H1 (cell line): ENCODE data around the gene AFF4. TPM values are rescaled to one million over a fixed set of nuclear protein-coding genes. Genes with fewer than 3 reads are reported as not detected.

ENCODE experiments used
- CTCF ChIA-PET: fragments of 300-600 bp; sonication (Branson Sonifier 250); formaldehyde crosslinking; loops from one replicate; lab custom pipeline; 2021; ENCODE audit not compliant: partially characterized antibody; lab: Charles Lee
- POLR2A ChIA-PET: fragments of 300-600 bp; sonication (Branson Sonifier 250); formaldehyde crosslinking; loops from one replicate; lab custom pipeline; 2021; ENCODE audit warnings: inconsistent platforms; ENCODE audit not compliant: partially characterized antibody; lab: Charles Lee
- DNase-seq, 2 experiments: peaks; one replicate each; pipeline versions ENCODE4 v3.0.0 to v3.0.0-alpha.2; 2010 to 2022; ENCODE audit warnings: low spot score in 2 of 2, low read depth in 1 of 2, mixed read lengths in 1 of 2
- FAIRE-seq: peaks from 2 replicates; lab custom pipeline; 2011; peaks lifted over from hg19 to GRCh38; lab: Jason Lieb, UNC
- H2AFZ ChIP-seq: 2 replicates; pipeline ENCODE4 v1.8.1; 2012; ENCODE audit warnings: low read length, inconsistent platforms
- H2AK5ac ChIP-seq: 2 replicates; pipeline ENCODE4 v1.6.1; 2013; ENCODE audit warnings: low read depth, low read length
- H2BK120ac ChIP-seq: replicated peaks from 2 replicates; pipeline ENCODE3; 2013; ENCODE audit warnings: low read depth, low read length, inconsistent platforms
- H2BK12ac ChIP-seq: 2 replicates; pipeline ENCODE4 v1.6.1; 2013; ENCODE audit warnings: low read depth, low read length
- H2BK15ac ChIP-seq: 2 replicates; pipeline ENCODE4 v1.6.1; 2013; ENCODE audit warnings: low read length
- H2BK20ac ChIP-seq: 2 replicates; pipeline ENCODE4 v1.6.1; 2013; ENCODE audit warnings: low read length
- H2BK5ac ChIP-seq: 2 replicates; pipeline ENCODE4 v1.6.1; 2013; ENCODE audit warnings: low read depth, low read length
- H3K14ac ChIP-seq: 2 replicates; pipeline ENCODE4 v1.6.1; 2013; ENCODE audit warnings: inconsistent platforms; ENCODE audit not compliant: insufficient read length
- H3K18ac ChIP-seq: 2 replicates; pipeline ENCODE4 v1.6.1; 2013; ENCODE audit warnings: low read length; ENCODE audit errors: extremely low read depth
- H3K23ac ChIP-seq: 2 replicates; pipeline ENCODE4 v1.6.1; 2013; ENCODE audit warnings: inconsistent platforms; ENCODE audit not compliant: insufficient read length
- H3K23me2 ChIP-seq: 2 replicates; pipeline ENCODE4 v1.6.1; 2013; ENCODE audit warnings: low read depth, low read length
- H3K27ac ChIP-seq: 2 replicates; pipeline ENCODE4 v1.6.1; 2011; ENCODE audit warnings: low read depth, low read length, inconsistent platforms
- H3K27me3 ChIP-seq, 4 experiments: replicated peaks in 1 of 4; 1 replicate in 1 of 4; 2 replicates in 3 of 4; pipeline versions ENCODE4 v1.6.1 to v1.8.1; 2011 to 2013; ENCODE audit warnings: low read length in 3 of 4, mild to moderate bottlenecking in 3 of 4, inconsistent platforms in 2 of 4, mixed read lengths in 2 of 4, moderate library complexity in 1 of 4; ENCODE audit not compliant: control insufficient read depth in 3 of 4, insufficient read depth in 3 of 4; ENCODE audit errors: extremely low read depth in 1 of 4
- H3K36me3 ChIP-seq, 4 experiments: 2 replicates each; pipeline versions ENCODE4 v1.6.1 to v1.8.1; 2011 to 2013; ENCODE audit warnings: mild to moderate bottlenecking in 4 of 4, low read length in 3 of 4, moderate library complexity in 2 of 4, control low read depth in 1 of 4, inconsistent platforms in 1 of 4; ENCODE audit not compliant: insufficient read depth in 4 of 4, control insufficient read depth in 2 of 4
- H3K4ac ChIP-seq: replicated peaks from 2 replicates; pipeline ENCODE3; 2013; ENCODE audit warnings: low read length, low read depth, mixed read lengths, inconsistent platforms; ENCODE audit not compliant: insufficient read length
- H3K4me1 ChIP-seq, 4 experiments: replicated peaks in 1 of 4; 1 replicate in 1 of 4; 2 replicates in 3 of 4; pipeline versions ENCODE4 v1.6.1 to v1.8.1; 2011 to 2013; ENCODE audit warnings: low read length in 3 of 4, inconsistent platforms in 2 of 4, mixed read lengths in 1 of 4; ENCODE audit not compliant: insufficient read depth in 4 of 4, control insufficient read depth in 3 of 4
- H3K4me2 ChIP-seq, 2 experiments: 2 replicates each; pipeline versions ENCODE4 v1.6.1 to v1.8.1; 2011 to 2013; ENCODE audit warnings: low read depth in 2 of 2, low read length in 2 of 2, control low read depth in 1 of 2, inconsistent platforms in 1 of 2, mild to moderate bottlenecking in 1 of 2; ENCODE audit not compliant: insufficient read depth in 1 of 2
- H3K4me3 ChIP-seq, 4 experiments: fragments of 200-600, 300-600 bp in 1 of 4; sonication (generic), shearing (Covaris generic), sonication (Bioruptor Twin) in 1 of 4; 2 replicates each; pipeline versions ENCODE4 v1.5.1 to v1.8.1; 2011 to 2016; ENCODE audit warnings: low read length in 4 of 4, low read depth in 3 of 4, control low read depth in 2 of 4, inconsistent platforms in 2 of 4, mild to moderate bottlenecking in 2 of 4, mixed read lengths in 1 of 4, moderate library complexity in 1 of 4; ENCODE audit not compliant: insufficient read depth in 2 of 4; ENCODE audit errors: extremely low read depth in 1 of 4
- H3K56ac ChIP-seq: replicated peaks from 2 replicates; pipeline ENCODE3; 2013; ENCODE audit warnings: low read depth, mild to moderate bottlenecking, mixed read lengths, low read length, inconsistent platforms; ENCODE audit not compliant: insufficient read length
- H3K79me1 ChIP-seq: 2 replicates; pipeline ENCODE4 v1.6.1; 2013; ENCODE audit warnings: low read depth, low read length, control low read depth
- H3K79me2 ChIP-seq, 2 experiments: 2 replicates each; pipeline versions ENCODE4 v1.6.1 to v1.8.1; 2012 to 2013; ENCODE audit warnings: low read length in 2 of 2, mild to moderate bottlenecking in 2 of 2, inconsistent platforms in 1 of 2; ENCODE audit not compliant: insufficient read depth in 2 of 2, control insufficient read depth in 1 of 2
- H3K9ac ChIP-seq, 4 experiments: replicated peaks in 1 of 4; 1 replicate in 1 of 4; 2 replicates in 3 of 4; pipeline versions ENCODE4 v1.6.1 to v1.8.1; 2011 to 2013; ENCODE audit warnings: low read depth in 3 of 4, low read length in 3 of 4, control low read depth in 2 of 4, mild to moderate bottlenecking in 2 of 4, moderate library complexity in 2 of 4, inconsistent platforms in 1 of 4; ENCODE audit errors: extremely low read depth in 1 of 4
- H3K9me3 ChIP-seq, 2 experiments: 2 replicates each; pipeline versions ENCODE4 v1.6.1 to v1.8.1; 2012 to 2013; ENCODE audit warnings: mild to moderate bottlenecking in 2 of 2, moderate library complexity in 2 of 2, control low read depth in 1 of 2, inconsistent platforms in 1 of 2, low read depth in 1 of 2, low read length in 1 of 2, mixed read lengths in 1 of 2; ENCODE audit not compliant: insufficient read depth in 2 of 2
- H4K20me1 ChIP-seq, 2 experiments: replicated peaks in 1 of 2; 2 replicates each; pipeline versions ENCODE3 to v1.8.1; 2011 to 2013; ENCODE audit warnings: inconsistent platforms in 2 of 2, low read length in 2 of 2, mild to moderate bottlenecking in 1 of 2; ENCODE audit not compliant: insufficient read depth in 2 of 2, control insufficient read depth in 1 of 2
- H4K5ac ChIP-seq: 2 replicates; pipeline ENCODE4 v1.6.1; 2013; ENCODE audit warnings: low read length, low read depth, mixed read lengths, inconsistent platforms; ENCODE audit not compliant: insufficient read length
- H4K8ac ChIP-seq: 2 replicates; pipeline ENCODE4 v1.8.0; 2013; ENCODE audit warnings: mild to moderate bottlenecking, moderate library complexity, low read length, inconsistent platforms; ENCODE audit not compliant: insufficient read depth; ENCODE audit errors: extremely low read depth
- H4K91ac ChIP-seq: replicated peaks from 2 replicates; pipeline ENCODE3; 2013; ENCODE audit warnings: low read length, mixed read lengths, inconsistent platforms; ENCODE audit not compliant: insufficient read length
- ATF3 ChIP-seq: IDR thresholded peaks from 2 replicates; pipeline ENCODE4 v1.6.1; 2011; ENCODE audit warnings: low read depth, mild to moderate bottlenecking, low read length; ENCODE audit not compliant: insufficient read depth
- BRCA1 ChIP-seq: IDR thresholded peaks from 2 replicates; pipeline ENCODE4 v1.6.1; 2012; ENCODE audit warnings: low read depth, low read length, improper control_type of control experiment
- KDM1A ChIP-seq: fragments of 200-600, 300-600 bp; sonication (generic); IDR thresholded peaks from 2 replicates; pipeline ENCODE4 v1.7.1; 2016; ENCODE audit warnings: mild to moderate bottlenecking, low read length, borderline replicate concordance
- RBBP5 ChIP-seq: IDR thresholded peaks from 2 replicates; pipeline ENCODE4 v1.7.1; 2012; ENCODE audit warnings: low read depth, mild to moderate bottlenecking, inconsistent platforms, low read length, moderate library complexity, borderline replicate concordance
- SP2 ChIP-seq: IDR thresholded peaks from 2 replicates; pipeline ENCODE4 v1.6.1; 2012; ENCODE audit warnings: mild to moderate bottlenecking, low read length, inconsistent platforms
- SP4 ChIP-seq: IDR thresholded peaks from 2 replicates; pipeline ENCODE4 v1.6.1; 2012; ENCODE audit warnings: low read length, inconsistent platforms
- TAF7 ChIP-seq: optimal IDR thresholded peaks from 2 replicates; pipeline ENCODE3; 2011; ENCODE audit warnings: low read depth, mild to moderate bottlenecking, inconsistent platforms, low read length, moderate library complexity, borderline replicate concordance
- TBP ChIP-seq: IDR thresholded peaks from 2 replicates; pipeline ENCODE4 v1.6.1; 2011; ENCODE audit warnings: low read depth, low read length, improper control_type of control experiment
- WGBS, 2 experiments: shearing (Covaris generic) in 1 of 2; methylation state at CpG; one replicate each; pipeline versions ENCODE4 v1.1.6 to v1.1.7; 2013 to 2015; ENCODE audit warnings: low lambda C conversion rate in 2 of 2, mixed read lengths in 2 of 2, inconsistent platforms in 1 of 2, low coverage in 1 of 2, missing lambda C conversion rate in 1 of 2; ENCODE audit not compliant: insufficient replicate concordance in 2 of 2, insufficient coverage in 1 of 2, insufficient read length in 1 of 2; ENCODE audit errors: extremely low coverage in 1 of 2, missing lambda C conversion rate in 1 of 2; 5-methylcytosine and 5-hydroxymethylcytosine counted together
- polyA plus RNA-seq, 7 experiments: library from polyadenylated mRNA; depleted of rRNA in 3 of 7; stranded (reverse) in 5 of 7; unstranded in 2 of 7; fragments of >200 nt in 5 of 7; fragments of 200-250 nt in 2 of 7; gene quantifications; 1 replicate in 5 of 7; 2 replicates in 1 of 7; 4 replicates in 1 of 7; pipeline versions ENCODE4 v1.2.1 to v1.2.3, GENCODE V29; 2011 to 2013; ENCODE audit warnings: missing spikeins in 2 of 7, mixed read lengths in 2 of 7
- total RNA-seq: library from RNA; stranded (reverse); fragmentation: NEBNext Ultra II Directional; extraction: Animal tissue kit (Norgen Biotek cat#: 25700); gene quantifications from 2 replicates; pipeline ENCODE4 v1.2.1, GENCODE V29; 2021

Gene AFF4
- total and polyA plus RNA-seq, 2 of the 8 experiments (the other 6 are each of a cell fraction or from before 2014, with no cell fraction given): 12.0 to 61.4 TPM

- no peak overlapping the region for H3K27ac ChIP-seq
- ChIA-PET CTCF (interaction anchor here (2.8 to 25.6 kb wide), 2 partner anchors 10 to 22 kb away, joined by 10 to 465 read pairs; partner anchors contain the start of genes GDF9, LEAP2, SHROOM1 and UQCRQ), POLR2A (interaction anchor here (1.7 kb wide), 1 partner anchor 12 kb away, joined by 3 read pairs; no protein-coding TSS in a partner anchor)
- H3K79me1 ChIP-seq: no peaks in the 10 kb centered on the region
- H4K91ac ChIP-seq: no peak overlapping the region
- H3K36me3 ChIP-seq: no peaks in the 10 kb centered on the region
- no peak for FAIRE-seq
- H3K56ac ChIP-seq: no peak overlapping the region
- no peaks in the 10 kb centered on the region for H3K23me2 ChIP-seq
- H3K18ac ChIP-seq: no peak overlapping the region
- H3K27me3 ChIP-seq: no peaks in the 10 kb centered on the region
- H3K79me2 ChIP-seq: no peaks in the 10 kb centered on the region
- H4K5ac ChIP-seq: no peak overlapping the region
- H3K14ac ChIP-seq: no peak overlapping the region
- H2AK5ac ChIP-seq: no peak overlapping the region
- H4K8ac ChIP-seq: no peak overlapping the region
- no peak overlapping the region for H2BK120ac ChIP-seq
- H2BK15ac ChIP-seq: no peak overlapping the region
- no peak overlapping the region for H3K23ac ChIP-seq
- no peaks in the 10 kb centered on the region for H3K4me1 ChIP-seq
- no peak for TF ChIP-seq TBP
- TF ChIP-seq SP4: no peak
- TF ChIP-seq TAF7: no peak
- TF ChIP-seq RBBP5: no peak
- no peak for TF ChIP-seq KDM1A
- no peak for TF ChIP-seq ATF3
- TF ChIP-seq SP2: no peak
- no peak for TF ChIP-seq BRCA1
- TF ChIP-seq, all 59 proteins: peak for 0
- Histone ChIP-seq H2BK12ac (no peak overlapping the region), H3K4ac (no peak overlapping the region), H2BK20ac (no peak overlapping the region), H4K20me1 (no peaks in the 10 kb centered on the region), H3K4me2 (no peak overlapping the region), H2BK5ac (no peak overlapping the region), H3K9ac (no peak overlapping the region), H2AFZ (no peak overlapping the region), H3K4me3 (no peak overlapping the region), H3K9me3 (no peaks in the 10 kb centered on the region)
- WGBS, 2 experiments: 78% methylated on average over 3 of the region's 3 CpGs; no CpG with 5 or more reads in 1 of the 2 experiments
- no peak for DNase-seq
These were observed 123.1 kb downstream of the AFF4 start for GRCh38 chr5:132840313-132840712.
